HFFc6 (cell line): ENCODE data around the gene MAN1C1. TPM values are rescaled to one million over a fixed set of nuclear protein-coding genes. Genes with fewer than 3 reads are reported as not detected.

Source experiments
- DNase-seq: peaks from one replicate; pipeline ENCODE4 v3.0.0-alpha.2; 2018
- H3K27ac Mint-ChIP-seq: 2 replicates; pipeline ENCODE4 v1.8.0; 2020; ENCODE audit warnings: mild to moderate bottlenecking, mixed read lengths
- H3K27me3 Mint-ChIP-seq: 2 replicates; pipeline ENCODE4 v1.8.0; 2021; ENCODE audit warnings: mild to moderate bottlenecking, moderate library complexity, mixed read lengths; ENCODE audit not compliant: insufficient read depth
- H3K36me3 Mint-ChIP-seq: 2 replicates; pipeline ENCODE4 v1.8.0; 2021; ENCODE audit warnings: low read depth, mixed read lengths
- H3K4me1 Mint-ChIP-seq: 2 replicates; pipeline ENCODE4 v1.8.0; 2020; ENCODE audit warnings: low read depth, mixed read lengths
- H3K4me3 Mint-ChIP-seq: 2 replicates; pipeline ENCODE4 v1.8.0; 2020; ENCODE audit warnings: mild to moderate bottlenecking, moderate library complexity, mixed read lengths
- H3K9me3 Mint-ChIP-seq: 2 replicates; pipeline ENCODE4 v1.8.0; 2020; ENCODE audit warnings: mild to moderate bottlenecking, mixed read lengths
- total RNA-seq, 6 experiments: library from RNA; stranded (reverse); fragmentation: NEBNext Ultra II Directional; extraction: Animal tissue kit (Norgen Biotek cat#: 25700); gene quantifications; 2 replicates in 1 of 6; 3 replicates in 5 of 6; pipeline ENCODE4 v1.2.3, GENCODE V29; 2021
- TF ChIP-seq, protein P1 (sequence below): fragments of 200-600 bp; sonication (generic); IDR thresholded peaks from 2 replicates; pipeline ENCODE4 v1.5.0; 2021; ENCODE audit warnings: antibody characterized with exemption, mild to moderate bottlenecking

Gene MAN1C1
- total RNA-seq, 6 experiments from 2014 or later: 0.07 to 0.14 (median 0.08) TPM; not detected in 3

DNA sequence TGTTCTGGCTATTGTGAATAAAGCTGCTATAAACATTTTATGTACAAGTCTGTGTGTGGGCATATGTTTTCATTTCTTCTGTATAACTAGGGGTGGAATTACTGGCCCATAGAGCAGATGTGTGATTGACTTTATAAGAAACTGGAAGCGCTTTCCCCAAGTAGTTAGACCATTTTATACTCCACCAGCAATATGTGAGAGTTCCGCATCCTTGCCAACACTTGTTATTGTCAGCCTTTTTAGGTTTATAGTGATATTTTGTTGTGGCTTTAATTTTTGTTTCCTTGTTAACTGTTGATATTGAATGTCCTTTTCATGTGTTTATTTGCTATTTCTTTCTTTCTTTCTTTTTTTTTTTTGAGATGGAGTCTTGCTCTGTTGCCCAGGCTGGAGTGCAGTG, 9.4 kb downstream of the MAN1C1 start:
- H3K9me3 Mint-ChIP-seq: peaks cover 10% of the 10 kb centered on the region
- H3K4me1 Mint-ChIP-seq: peaks cover 20% of the 10 kb centered on the region
- peaks cover 42% of the 10 kb centered on the region for H3K27me3 Mint-ChIP-seq
- no peak overlapping the region for H3K4me3 Mint-ChIP-seq
- no peak for DNase-seq
- no peaks in the 10 kb centered on the region; the same call in 1 of the 2 replicates for H3K36me3 Mint-ChIP-seq
- TF ChIP-seq, protein P1, sequence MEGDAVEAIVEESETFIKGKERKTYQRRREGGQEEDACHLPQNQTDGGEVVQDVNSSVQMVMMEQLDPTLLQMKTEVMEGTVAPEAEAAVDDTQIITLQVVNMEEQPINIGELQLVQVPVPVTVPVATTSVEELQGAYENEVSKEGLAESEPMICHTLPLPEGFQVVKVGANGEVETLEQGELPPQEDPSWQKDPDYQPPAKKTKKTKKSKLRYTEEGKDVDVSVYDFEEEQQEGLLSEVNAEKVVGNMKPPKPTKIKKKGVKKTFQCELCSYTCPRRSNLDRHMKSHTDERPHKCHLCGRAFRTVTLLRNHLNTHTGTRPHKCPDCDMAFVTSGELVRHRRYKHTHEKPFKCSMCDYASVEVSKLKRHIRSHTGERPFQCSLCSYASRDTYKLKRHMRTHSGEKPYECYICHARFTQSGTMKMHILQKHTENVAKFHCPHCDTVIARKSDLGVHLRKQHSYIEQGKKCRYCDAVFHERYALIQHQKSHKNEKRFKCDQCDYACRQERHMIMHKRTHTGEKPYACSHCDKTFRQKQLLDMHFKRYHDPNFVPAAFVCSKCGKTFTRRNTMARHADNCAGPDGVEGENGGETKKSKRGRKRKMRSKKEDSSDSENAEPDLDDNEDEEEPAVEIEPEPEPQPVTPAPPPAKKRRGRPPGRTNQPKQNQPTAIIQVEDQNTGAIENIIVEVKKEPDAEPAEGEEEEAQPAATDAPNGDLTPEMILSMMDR: no peak
- H3K27ac Mint-ChIP-seq: no peak overlapping the region

DNA sequence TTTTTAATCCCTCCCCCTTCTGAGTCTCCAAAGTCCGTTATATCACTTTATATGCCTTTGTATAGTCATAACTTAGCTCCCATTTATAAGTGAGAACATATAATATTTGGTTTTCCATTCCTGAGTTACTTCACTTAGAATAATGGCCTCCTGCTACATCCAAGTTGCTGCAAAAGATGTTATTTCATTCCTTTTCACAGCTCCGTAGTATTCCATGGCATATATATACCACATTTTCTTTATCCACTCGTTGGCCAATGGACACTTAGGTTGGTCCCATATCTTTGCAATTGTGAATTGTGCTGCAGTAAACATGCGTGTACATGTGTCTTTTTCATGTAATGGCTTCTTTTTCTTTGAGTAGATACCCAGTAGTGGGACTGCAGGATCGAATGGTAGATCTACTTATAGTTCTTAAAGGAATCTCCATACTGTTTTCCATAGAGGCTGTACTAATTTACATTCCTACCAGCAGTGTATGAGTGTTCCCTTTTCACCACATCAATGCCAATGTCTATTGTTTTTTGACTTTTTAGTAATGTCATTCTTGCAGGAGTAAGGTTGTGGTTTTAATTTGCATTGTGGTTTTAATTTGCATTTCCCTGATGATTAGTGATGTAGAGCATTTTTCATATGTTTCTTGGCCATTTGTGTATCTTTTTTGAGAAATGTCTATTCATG, 12.3 kb downstream of the MAN1C1 start:
- H3K4me1 Mint-ChIP-seq: peaks cover 20% of the 10 kb centered on the region
- no peak overlapping the region for H3K27ac Mint-ChIP-seq
- TF ChIP-seq, protein P1: no peak
- H3K4me3 Mint-ChIP-seq: no peak overlapping the region
- H3K9me3 Mint-ChIP-seq: peaks cover 10% of the 10 kb centered on the region
- peaks cover 43% of the 10 kb centered on the region for H3K27me3 Mint-ChIP-seq
- no peaks in the 10 kb centered on the region; the same call in 1 of the 2 replicates for H3K36me3 Mint-ChIP-seq
- no peak for DNase-seq

DNA sequence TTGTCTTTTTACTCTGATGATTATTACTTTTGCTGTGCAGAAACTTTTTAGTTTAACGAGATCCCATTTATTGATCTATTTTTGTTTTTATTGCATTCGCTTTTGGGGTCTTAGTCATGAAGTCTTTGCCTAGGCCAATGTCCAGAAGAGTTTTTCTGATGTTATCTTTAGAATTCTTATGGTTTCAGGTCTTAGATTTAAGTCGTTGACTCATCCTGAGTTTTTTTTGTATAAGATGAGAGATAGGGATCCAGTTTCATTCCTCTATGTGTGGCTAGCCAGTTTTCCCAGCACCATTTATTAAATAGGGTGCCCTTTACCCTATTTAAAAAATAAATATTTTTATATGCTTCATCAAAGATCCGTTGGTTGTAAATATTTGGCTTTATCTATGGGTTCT, 13.2 kb downstream of the MAN1C1 start:
- Mint-ChIP-seq H3K4me3 (peak overlapping the region; percentile 23; the same call in 1 of the 2 replicates), H3K9me3 (peaks cover 10% of the 10 kb centered on the region), H3K4me1 (peaks cover 20% of the 10 kb centered on the region), H3K27ac (no peak overlapping the region), H3K36me3 (no peaks in the 10 kb centered on the region; the same call in 1 of the 2 replicates), H3K27me3 (peaks cover 44% of the 10 kb centered on the region)
- DNase-seq: peak; percentile 62
- TF ChIP-seq, protein P1: no peak

DNA sequence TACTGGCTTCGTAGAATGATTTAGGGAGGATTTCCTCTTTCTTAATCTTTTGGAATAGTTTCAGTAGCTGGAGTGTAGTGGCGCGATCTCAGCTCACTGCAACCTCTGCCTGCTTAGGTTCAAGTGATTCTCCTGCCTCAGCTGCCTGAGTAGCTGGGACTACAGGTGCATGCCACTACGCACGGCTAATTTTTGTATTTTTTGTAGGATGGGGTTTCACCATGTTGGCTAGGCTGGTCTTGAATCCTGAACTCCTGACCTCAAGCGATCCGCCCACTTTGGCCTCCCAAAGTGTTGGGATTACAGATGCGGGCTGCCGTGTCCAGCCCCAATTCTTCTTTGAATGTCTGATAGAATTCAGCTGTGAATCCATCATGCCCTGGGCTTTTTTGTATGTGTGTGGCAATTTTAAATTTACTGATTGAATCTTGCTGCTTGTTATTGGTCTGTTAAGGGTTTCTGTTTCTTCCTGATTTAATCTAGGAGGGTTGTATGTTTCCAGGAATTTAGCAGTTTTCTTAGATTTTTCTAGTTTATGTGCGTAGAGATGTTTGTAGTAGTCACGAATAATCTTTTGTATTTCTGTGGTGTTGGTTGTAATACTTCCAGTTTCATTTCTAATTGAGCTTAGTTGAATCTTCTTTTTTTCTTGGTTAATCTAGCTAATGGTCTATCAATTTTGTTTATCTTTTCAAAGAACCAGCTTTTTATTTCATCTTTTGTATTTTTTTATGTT, 15.3 kb downstream of the MAN1C1 start:
- Mint-ChIP-seq H3K4me1 (peaks cover 20% of the 10 kb centered on the region), H3K36me3 (peaks cover 10% of the 10 kb centered on the region), H3K27ac (no peak overlapping the region), H3K27me3 (peaks cover 30% of the 10 kb centered on the region), H3K4me3 (no peak overlapping the region), H3K9me3 (peaks cover 14% of the 10 kb centered on the region)
- no peak for DNase-seq
- TF ChIP-seq, protein P1: no peak

DNA sequence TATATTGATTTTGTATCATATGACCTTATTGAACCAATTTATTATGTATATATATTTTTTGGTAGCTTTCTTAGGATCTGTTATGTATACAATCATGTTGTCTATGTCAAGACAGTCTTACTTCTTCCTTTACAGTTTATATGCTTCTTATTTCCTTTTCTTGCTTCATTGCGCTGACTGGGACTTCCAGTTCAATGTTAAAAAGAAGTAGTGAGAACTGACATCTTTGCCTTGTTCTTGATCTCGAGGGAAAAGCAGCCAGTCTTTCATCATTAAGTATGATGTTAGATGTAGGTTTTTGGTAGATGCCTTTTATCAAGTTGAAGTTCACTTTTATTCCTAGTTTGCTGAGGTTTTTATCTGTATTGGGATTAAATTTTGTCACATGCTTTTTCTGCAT, 17.5 kb downstream of the MAN1C1 start:
- DNase-seq: no peak
- H3K36me3 Mint-ChIP-seq: peaks cover 10% of the 10 kb centered on the region
- TF ChIP-seq, protein P1: no peak
- peaks cover 17% of the 10 kb centered on the region for H3K4me1 Mint-ChIP-seq
- H3K27ac Mint-ChIP-seq: no peak overlapping the region
- peaks cover 22% of the 10 kb centered on the region for H3K9me3 Mint-ChIP-seq
- no peak overlapping the region for H3K4me3 Mint-ChIP-seq
- peaks cover 33% of the 10 kb centered on the region for H3K27me3 Mint-ChIP-seq
